ENCODE measurements around the gene DNAH14.
"Not testable (repeated sequence)": the region's sequence is repeated elsewhere in the genome, so short reads cannot be mapped to it uniquely, and the experiment has no call there.

The DNAH14 gene

DNA sequence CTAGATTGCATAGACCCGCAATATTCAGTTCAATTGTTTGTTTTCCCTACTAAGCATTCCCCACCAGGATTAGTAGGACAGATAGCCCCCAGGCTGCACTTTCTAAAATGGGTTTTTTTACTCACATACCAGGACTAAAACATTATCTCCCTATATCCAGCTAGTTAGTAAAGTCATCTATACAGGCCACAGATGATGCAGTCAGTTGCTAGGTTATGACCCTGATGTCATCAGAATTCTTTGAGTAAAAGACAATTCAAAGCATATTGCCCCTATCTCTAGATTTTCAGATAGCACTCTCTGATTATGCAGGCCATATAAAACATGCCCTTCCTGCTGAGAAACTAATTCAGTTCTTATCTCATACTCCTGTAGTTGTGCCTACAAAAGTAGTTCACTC lies 294.8 kb downstream of the DNAH14 start:
- no peak overlapping the region for H3K4me3 ChIP-seq (ENCODE audit: low read depth, low read length)
- no peaks in the 10 kb centered on the region for H3K36me3 ChIP-seq

DNA sequence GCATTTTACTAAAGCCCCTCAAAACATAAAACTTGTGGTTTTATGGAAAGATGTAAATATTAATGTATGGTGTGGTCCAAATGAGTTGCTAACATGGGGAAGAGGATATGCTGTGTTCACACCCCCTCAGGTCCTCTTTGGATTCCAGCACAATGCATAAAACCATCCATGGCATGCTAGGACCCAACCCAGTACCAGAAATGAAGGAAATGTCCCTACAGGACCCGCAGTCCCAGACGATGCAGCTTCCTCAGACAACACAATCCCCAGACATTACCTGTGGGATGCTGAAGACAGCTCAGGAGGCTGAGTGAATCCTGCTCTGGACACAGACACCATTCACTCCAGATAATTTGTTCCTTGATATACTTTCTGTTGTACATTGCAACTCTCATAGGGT lies 296.2 kb downstream of the DNAH14 start:
- H3K27ac ChIP-seq: no peak overlapping the region
- H3K9me3 ChIP-seq (ENCODE audit: severe bottlenecking): no peaks in the 10 kb centered on the region
- H3K27me3 ChIP-seq (ENCODE audit: insufficient read depth, low read depth, severe bottlenecking): no peaks in the 10 kb centered on the region
- TF ChIP-seq, protein P1, sequence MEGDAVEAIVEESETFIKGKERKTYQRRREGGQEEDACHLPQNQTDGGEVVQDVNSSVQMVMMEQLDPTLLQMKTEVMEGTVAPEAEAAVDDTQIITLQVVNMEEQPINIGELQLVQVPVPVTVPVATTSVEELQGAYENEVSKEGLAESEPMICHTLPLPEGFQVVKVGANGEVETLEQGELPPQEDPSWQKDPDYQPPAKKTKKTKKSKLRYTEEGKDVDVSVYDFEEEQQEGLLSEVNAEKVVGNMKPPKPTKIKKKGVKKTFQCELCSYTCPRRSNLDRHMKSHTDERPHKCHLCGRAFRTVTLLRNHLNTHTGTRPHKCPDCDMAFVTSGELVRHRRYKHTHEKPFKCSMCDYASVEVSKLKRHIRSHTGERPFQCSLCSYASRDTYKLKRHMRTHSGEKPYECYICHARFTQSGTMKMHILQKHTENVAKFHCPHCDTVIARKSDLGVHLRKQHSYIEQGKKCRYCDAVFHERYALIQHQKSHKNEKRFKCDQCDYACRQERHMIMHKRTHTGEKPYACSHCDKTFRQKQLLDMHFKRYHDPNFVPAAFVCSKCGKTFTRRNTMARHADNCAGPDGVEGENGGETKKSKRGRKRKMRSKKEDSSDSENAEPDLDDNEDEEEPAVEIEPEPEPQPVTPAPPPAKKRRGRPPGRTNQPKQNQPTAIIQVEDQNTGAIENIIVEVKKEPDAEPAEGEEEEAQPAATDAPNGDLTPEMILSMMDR (IDR thresholded peaks at IDR 0.05; ENCODE audit: low read depth, low read length): no peak
- no peaks in the 10 kb centered on the region for H3K36me3 ChIP-seq
- no peak overlapping the region for H3K4me3 ChIP-seq (ENCODE audit: low read depth, low read length)
- no peak for DNase-seq

More for the DNA sequence above, 294.8 kb downstream of the DNAH14 start:
- no peak for DNase-seq
- H3K27ac ChIP-seq: no peak overlapping the region
- H3K9me3 ChIP-seq (ENCODE audit: severe bottlenecking): no peaks in the 10 kb centered on the region
- H3K27me3 ChIP-seq (ENCODE audit: insufficient read depth, low read depth, severe bottlenecking): no peaks in the 10 kb centered on the region
- TF ChIP-seq, protein P1 (IDR thresholded peaks at IDR 0.05; ENCODE audit: low read depth, low read length): no peak

DNA sequence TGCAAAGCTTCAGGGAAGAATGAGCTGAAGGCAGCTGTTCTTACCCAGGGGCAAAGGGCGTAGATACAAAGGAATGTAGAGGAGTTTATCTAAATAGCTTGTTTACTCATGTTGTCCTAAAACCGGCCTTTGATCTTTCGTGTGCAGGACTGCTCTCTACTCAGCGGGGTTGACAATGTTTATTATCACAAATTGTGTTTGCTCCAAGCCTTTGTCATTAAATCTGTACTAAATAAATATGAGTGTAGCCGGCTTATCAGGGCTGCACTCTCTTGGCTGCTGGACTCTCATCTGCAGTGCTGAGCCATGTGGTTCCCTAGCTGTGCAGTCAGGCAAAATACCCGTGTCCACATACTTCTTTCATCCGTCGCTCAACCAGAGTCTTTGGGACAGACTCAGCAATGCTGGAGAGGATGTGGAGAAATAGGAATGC lies 299.4 kb downstream of the DNAH14 start:
- Histone ChIP-seq H3K9me3 (ENCODE audit: severe bottlenecking) (no peaks in the 10 kb centered on the region), H3K27ac (no peak overlapping the region), H3K4me3 (ENCODE audit: low read depth, low read length) (no peak overlapping the region), H3K36me3 (no peaks in the 10 kb centered on the region), H3K27me3 (ENCODE audit: insufficient read depth, low read depth, severe bottlenecking) (no peaks in the 10 kb centered on the region)
- DNase-seq: no peak
- TF ChIP-seq, protein P1 (IDR thresholded peaks at IDR 0.05; ENCODE audit: low read depth, low read length): no peak

DNA sequence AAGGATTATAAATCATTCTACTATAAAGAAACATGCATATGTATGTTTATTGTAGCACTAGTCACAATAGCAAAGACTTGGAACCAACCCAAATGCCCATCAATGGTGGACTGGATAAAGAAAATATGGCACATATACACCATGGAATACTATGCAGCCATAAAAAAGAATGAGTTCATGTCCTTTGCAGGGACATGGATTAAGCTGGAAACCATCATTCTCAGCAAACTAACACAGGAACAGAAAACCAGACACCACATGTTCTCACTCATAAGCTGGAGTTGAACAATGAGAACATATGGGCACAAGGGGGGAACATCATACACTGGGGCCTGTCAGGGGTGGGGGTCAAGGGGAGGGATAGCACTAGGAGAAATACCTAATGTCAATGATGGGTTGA lies 300.0 kb downstream of the DNAH14 start:
- H3K9me3 ChIP-seq (ENCODE audit: severe bottlenecking); H3K36me3 ChIP-seq; H3K27ac ChIP-seq; H3K4me3 ChIP-seq (ENCODE audit: low read depth, low read length); DNase-seq; H3K27me3 ChIP-seq (ENCODE audit: insufficient read depth, low read depth, severe bottlenecking): not testable (repeated sequence)

DNA sequence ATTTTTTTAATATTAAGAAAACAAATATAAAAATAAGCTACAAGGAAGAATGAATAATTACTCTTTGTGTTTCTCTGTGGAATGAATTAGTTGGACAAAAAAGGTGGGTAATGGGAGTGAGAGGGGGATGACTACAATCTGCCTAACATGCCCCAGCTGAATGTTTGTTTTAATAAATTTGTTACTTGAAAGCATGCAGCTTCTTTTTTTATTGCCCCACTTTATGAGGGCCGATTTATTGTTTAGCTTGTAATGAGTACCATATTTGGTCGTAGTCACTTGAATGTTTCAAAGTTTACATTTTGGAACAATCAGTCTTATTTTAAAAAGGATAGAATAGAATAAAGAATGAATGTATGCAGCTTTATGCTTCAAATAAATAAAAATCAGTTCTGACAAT lies 301.0 kb downstream of the DNAH14 start:
- Histone ChIP-seq H3K36me3 (no peaks in the 10 kb centered on the region), H3K27ac (no peak overlapping the region), H3K27me3 (ENCODE audit: insufficient read depth, low read depth, severe bottlenecking) (no peaks in the 10 kb centered on the region), H3K4me3 (ENCODE audit: low read depth, low read length) (no peak overlapping the region), H3K9me3 (ENCODE audit: severe bottlenecking) (no peaks in the 10 kb centered on the region)
- TF ChIP-seq, protein P1 (IDR thresholded peaks at IDR 0.05; ENCODE audit: low read depth, low read length): no peak
- DNase-seq: no peak

DNA sequence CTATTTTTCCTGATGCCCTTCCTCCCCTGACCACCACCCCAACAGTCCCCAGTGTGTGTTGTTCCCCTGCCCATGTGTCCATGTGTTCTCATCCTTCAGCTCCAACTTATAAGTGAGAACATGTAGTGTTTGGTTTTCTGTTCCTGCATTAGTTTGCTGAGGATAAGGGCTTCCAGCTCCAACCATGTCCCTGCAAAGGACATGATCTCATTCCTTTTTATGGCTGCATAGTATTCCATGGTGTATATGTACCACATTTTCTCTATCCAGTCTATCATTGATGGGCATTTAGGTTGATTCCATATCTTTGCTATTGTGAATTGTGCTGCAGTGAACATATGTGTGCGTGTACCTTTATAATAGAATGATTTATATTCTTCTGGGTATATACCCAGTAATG lies 303.5 kb downstream of the DNAH14 start:
- not testable (repeated sequence) for H3K27me3 ChIP-seq (ENCODE audit: insufficient read depth, low read depth, severe bottlenecking)

DNA sequence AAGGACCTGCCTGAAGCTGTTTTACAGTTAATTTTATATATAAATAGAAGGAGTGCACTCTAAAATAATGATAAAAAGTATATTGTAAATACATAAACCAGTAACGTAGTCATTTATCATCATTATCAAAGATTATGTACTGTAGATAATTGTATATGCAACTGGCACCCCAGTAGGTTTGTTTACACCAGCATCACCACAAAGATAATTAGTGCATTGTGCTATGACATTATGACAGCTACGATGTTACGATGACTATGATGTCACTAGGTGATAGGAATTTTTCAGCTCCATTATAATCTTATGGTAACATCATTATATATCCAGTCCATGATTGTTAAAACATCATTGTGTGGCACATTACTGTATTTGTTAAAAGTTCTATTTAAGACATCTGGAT lies 313.1 kb downstream of the DNAH14 start:
- no peak for DNase-seq
- no peaks in the 10 kb centered on the region for H3K9me3 ChIP-seq (ENCODE audit: severe bottlenecking)
- H3K4me3 ChIP-seq (ENCODE audit: low read depth, low read length): no peak overlapping the region
- H3K27ac ChIP-seq: no peak overlapping the region
- H3K27me3 ChIP-seq (ENCODE audit: insufficient read depth, low read depth, severe bottlenecking): no peaks in the 10 kb centered on the region
- TF ChIP-seq, protein P1 (IDR thresholded peaks at IDR 0.05; ENCODE audit: low read depth, low read length): no peak
- H3K36me3 ChIP-seq: no peaks in the 10 kb centered on the region

More for the DNA sequence above, 303.5 kb downstream of the DNAH14 start:
- H3K9me3 ChIP-seq (ENCODE audit: severe bottlenecking); H3K36me3 ChIP-seq; H3K4me3 ChIP-seq (ENCODE audit: low read depth, low read length); DNase-seq; H3K27ac ChIP-seq: not testable (repeated sequence)
